ENCODE measurements around the gene CNIH1. TPM values are rescaled to one million over a fixed set of nuclear protein-coding genes. Genes with fewer than 3 reads are reported as not detected.

Gene CNIH1
- 10 to 100 TPM; 86.4 to 88.3 TPM for total RNA-seq

DNA sequence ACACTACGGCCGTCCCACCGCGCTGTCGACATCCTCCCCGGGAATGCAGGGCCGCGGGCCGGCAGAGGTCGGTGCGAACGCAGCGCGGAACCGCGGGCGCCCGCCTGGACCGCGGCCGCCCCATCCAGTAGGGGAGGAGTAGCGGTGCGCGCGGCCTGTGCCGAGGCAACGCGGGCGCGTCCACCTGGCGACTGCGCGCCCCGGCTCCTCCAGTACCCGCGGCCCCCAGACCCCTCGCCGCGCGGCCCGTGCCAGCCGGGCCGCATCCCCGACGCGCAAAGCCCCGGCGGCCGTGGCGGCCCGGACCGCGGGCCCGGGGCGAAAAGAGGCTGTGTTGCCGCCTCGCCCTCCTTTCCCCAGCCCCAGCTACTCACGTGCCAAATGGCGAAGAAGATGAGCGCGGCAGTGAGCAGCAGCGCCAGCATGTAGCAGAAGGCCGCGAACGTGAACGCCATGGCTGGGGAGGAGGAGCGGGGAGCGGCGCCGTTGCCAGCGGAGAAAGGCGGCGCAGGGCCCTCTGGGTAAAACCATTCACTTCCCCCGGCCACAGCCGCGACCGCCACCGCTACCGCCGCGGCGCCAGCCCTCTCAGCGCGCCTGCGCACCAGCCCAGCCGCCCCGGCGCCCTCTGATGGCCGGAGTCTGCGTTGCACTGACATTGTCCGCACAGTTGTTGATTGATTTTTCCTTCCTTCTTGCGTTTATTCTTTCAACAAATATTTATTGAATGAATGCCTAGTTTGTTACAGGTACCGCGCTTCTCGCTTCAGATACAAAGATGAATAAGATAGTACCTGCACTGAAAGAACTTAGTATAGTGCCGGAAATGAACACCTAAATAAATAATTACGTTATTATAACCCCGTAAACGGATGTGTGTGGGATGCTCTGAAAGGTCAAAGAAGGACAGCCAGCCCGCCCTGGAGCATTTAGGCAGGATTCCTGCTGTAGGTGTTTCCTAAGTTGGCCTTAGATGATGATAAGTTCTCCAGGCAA lies at the start of gene CNIH1:
TSS of gene CNIH1 (minus strand) at position 502 of the 996 bp plus-strand sequence. CDS start at position 455, 47 bp downstream.

DNA sequence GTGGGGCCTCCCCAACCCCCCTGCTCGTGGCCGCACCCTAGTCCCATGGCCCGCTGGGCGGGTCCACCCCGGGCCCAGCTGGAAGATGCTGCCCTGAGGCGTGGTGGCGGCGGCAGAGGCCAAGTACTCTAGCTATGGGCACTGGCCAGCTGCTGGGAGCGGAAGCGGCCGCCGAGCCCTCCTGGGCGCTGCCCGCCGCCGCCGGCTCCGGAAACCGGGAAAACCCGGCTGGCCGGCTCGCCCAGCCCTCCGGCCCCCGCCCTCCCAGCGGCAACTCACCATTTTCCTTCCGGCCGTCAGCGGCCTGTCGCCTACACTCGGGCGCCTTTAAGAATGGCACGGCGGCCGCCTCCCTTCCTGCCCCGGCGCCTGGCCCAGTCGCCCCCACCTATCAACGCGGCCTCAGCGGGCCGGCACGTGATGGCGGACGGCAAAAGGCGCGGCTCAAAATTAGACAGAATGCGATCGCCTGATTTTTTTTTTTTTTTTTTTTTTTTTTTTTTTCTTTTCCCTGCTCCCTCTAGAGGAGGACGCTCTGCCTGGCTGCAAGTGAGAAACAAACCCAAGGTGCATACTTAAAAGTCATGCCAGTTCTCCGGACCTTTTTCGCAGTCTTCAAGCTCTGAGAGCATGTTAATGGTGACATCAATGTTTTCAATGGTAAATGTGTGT lies 47.6 kb upstream of the CNIH1 start, which contains the start of gene GMFB:
TSS of gene GMFB (minus strand) at position 335 of the 672 bp plus-strand sequence. CDS start at position 282, 53 bp downstream.

DNA sequence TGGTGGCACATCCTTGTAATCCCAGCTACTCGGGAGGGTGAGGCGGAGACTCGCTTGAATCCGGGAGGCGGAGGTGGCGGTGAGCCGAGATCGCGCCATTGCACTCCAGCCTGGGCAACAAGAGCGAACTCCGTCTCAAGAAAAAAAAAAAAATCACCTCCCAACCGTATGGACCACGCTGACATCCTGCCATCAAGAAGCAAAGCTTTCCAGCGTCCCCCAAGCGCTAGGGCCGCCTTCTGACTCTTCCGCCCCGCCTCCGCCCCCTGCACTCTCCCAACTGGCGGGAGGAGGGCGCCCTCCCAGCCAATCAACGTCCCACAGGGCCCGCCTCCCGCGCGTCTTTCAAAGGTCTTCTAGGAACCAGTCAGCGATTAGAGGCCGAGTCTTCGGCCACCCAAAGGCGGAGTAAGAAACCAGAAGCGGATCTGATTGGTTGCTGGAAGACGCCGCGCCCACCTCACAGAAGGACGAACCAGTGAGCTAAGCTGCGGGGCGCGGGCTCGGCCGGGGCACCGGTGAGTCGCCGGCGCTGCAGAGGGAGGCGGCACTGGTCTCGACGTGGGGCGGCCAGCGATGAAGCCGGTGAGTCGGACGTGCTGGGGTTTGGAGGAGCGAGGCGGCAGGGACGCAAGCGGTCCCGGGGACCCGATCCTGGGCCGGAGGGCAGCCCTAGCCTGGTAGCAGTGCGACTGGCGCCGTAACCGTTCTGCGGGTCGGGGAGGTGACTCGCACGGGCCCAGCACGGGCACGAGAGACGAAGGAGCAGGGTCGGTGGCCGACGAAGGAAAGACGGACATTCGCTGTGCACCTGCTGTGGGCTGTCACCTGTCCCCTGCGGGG lies 44.5 kb downstream of the CNIH1 start, which contains the start of gene CDKN3:
TSS of gene CDKN3 (plus strand) at position 515 of the 843 bp plus-strand sequence. CDS start at position 577, 62 bp downstream.

Other genes starting within 250 kb of the CNIH1 start
- gene CDKN3, start 44.4 kb downstream of the CNIH1 start, total RNA-seq = 10 to 100 TPM; 56.8 to 59.2 TPM
- 10 to 100 TPM; 30.8 to 34.5 TPM for gene GMFB, start 47.6 kb upstream of the CNIH1 start, total RNA-seq
- 10 to 100 TPM in 1 of 2 experiments, 1 to 10 TPM in 1; 9.5 to 12.8 TPM for gene CGRRF1, start 68.5 kb upstream of the CNIH1 start, total RNA-seq
- 1 to 10 TPM in 1 of 2 experiments, under 1 TPM in 1; 0.88 to 1.3 TPM for gene SAMD4A, start 125.8 kb upstream of the CNIH1 start, total RNA-seq